PC-3 (cell line): ENCODE data around the gene NR4A3. TPM values are rescaled to one million over a fixed set of nuclear protein-coding genes. Genes with fewer than 3 reads are reported as not detected.

Experiments used
- ATAC-seq: fragments of 200-7000 bp; cut with Tn5 transposase; 2 replicates; pipeline ENCODE4 v1.9.1; 2020; ENCODE audit warnings: mild to moderate bottlenecking, moderate library complexity
- BruUV-seq: library from RNA; stranded (reverse); fragments of 400-500 nt; replicated peaks from 2 replicates; lab custom pipeline; 2021; lab: Mats Ljungman, UMichigan
- CTCF ChIA-PET: fragments of 300-600 bp; sonication (Branson Sonifier 250); formaldehyde crosslinking; loops from one replicate; lab custom pipeline; 2022; ENCODE audit warnings: antibody characterized with exemption; lab: Charles Lee
- POLR2A ChIA-PET: fragments of 300-600 bp; sonication (Branson Sonifier 250); formaldehyde crosslinking; loops from one replicate; lab custom pipeline; 2022; ENCODE audit warnings: antibody characterized with exemption; ENCODE audit not compliant: unreplicated experiment; lab: Charles Lee
- DNase-seq: peaks from one replicate; pipeline ENCODE4 v3.0.0-alpha.2; 2015
- H2AFZ ChIP-seq: fragments of 300-600 bp; sonication (generic); 2 replicates; pipeline ENCODE4 v1.6.0; 2016; ENCODE audit warnings: antibody characterized with exemption, low read length
- H3F3A ChIP-seq: fragments of 300-600 bp; sonication (generic); one replicate; pipeline ENCODE4 v1.6.0; 2017; ENCODE audit warnings: antibody characterized with exemption, low read length, control low read depth, mild to moderate bottlenecking; ENCODE audit not compliant: unreplicated experiment
- H3K27ac ChIP-seq: fragments of 300-600 bp; sonication (generic); 2 replicates; pipeline ENCODE4 v1.5.1; 2016; ENCODE audit warnings: mild to moderate bottlenecking, low read length
- H3K27me3 ChIP-seq: fragments of 300-600 bp; sonication (generic); 2 replicates; pipeline ENCODE4 v1.6.1; 2016; ENCODE audit warnings: low read length, mixed read lengths
- H3K36me3 ChIP-seq: fragments of 300-600 bp; sonication (generic); 2 replicates; pipeline ENCODE4 v1.6.1; 2016; ENCODE audit warnings: low read depth, mixed run types, low read length, mixed read lengths
- H3K4me1 ChIP-seq: fragments of 300-600 bp; sonication (generic); 2 replicates; pipeline ENCODE4 v1.5.1; 2016; ENCODE audit warnings: low read length; ENCODE audit not compliant: insufficient read depth
- H3K4me2 ChIP-seq: fragments of 300-600 bp; sonication (generic); 2 replicates; pipeline ENCODE4 v1.6.0; 2016; ENCODE audit warnings: low read length
- H3K4me3 ChIP-seq: fragments of 300-600 bp; sonication (generic); 2 replicates; pipeline ENCODE4 v1.5.1; 2016; ENCODE audit warnings: mild to moderate bottlenecking, low read length, mixed read lengths
- H3K79me2 ChIP-seq: fragments of 300-600 bp; sonication (generic); 2 replicates; pipeline ENCODE4 v1.6.1; 2017; ENCODE audit warnings: low read length, mixed read lengths
- H3K9ac ChIP-seq: fragments of 300-600 bp; sonication (generic); 2 replicates; pipeline ENCODE4 v1.6.0; 2016; ENCODE audit warnings: mild to moderate bottlenecking, low read length
- H3K9me2 ChIP-seq: fragments of 300-600 bp; sonication (generic); replicated peaks from 2 replicates; pipeline ENCODE4 v1.6.1; 2016; ENCODE audit warnings: mixed run types, low read length, mixed read lengths
- H3K9me3 ChIP-seq: fragments of 300-600 bp; sonication (generic); 2 replicates; pipeline ENCODE4 v1.6.1; 2016; ENCODE audit warnings: low read length, mixed read lengths
- H4K20me1 ChIP-seq: fragments of 300-600 bp; sonication (generic); 2 replicates; pipeline ENCODE4 v1.6.1; 2016; ENCODE audit warnings: low read length, mixed read lengths
- CTCF ChIP-seq: fragments of 300-600 bp; sonication (generic); conservative IDR thresholded peaks from 2 replicates; pipeline ENCODE4 v1.5.1; 2017; ENCODE audit warnings: antibody characterized with exemption, low read depth, mild to moderate bottlenecking, low read length
- EZH2 ChIP-seq: fragments of 300-600 bp; sonication (generic); IDR thresholded peaks from one replicate; pipeline ENCODE4 v1.6.1; 2017; ENCODE audit warnings: antibody characterized with exemption, mild to moderate bottlenecking, low read length; ENCODE audit not compliant: unreplicated experiment
- EZH2phosphoT487 ChIP-seq: fragments of 300-600 bp; sonication (generic); IDR thresholded peaks from 2 replicates; pipeline ENCODE4 v1.6.1; 2018; ENCODE audit warnings: mild to moderate bottlenecking, antibody characterized with exemption, low read length, borderline replicate concordance
- intact Hi-C: fragments of 100-400 bp; cut with micrococcal nuclease; formaldehyde crosslinking; loops from 2 replicates; pipeline ENCODE4 v1.9.0; 2023
- total RNA-seq: library from RNA; depleted of rRNA; stranded (reverse); fragments of >200 nt; gene quantifications from 2 replicates; pipeline ENCODE4 v1.2.3, GENCODE V29; 2014

NR4A3 gene
- total RNA-seq, 1 experiment from 2014 or later: 0.77 TPM

- DNase-seq (no peak), ATAC-seq (no peak)
- no peaks in the 10 kb centered on the region for H3K9me3 ChIP-seq
- no peak overlapping the region for H3K9ac ChIP-seq
- CTCF ChIA-PET: no interaction called here
- H3K79me2 ChIP-seq: peaks cover 8% of the 10 kb centered on the region
- no TSS peak for BruUV-seq
- no peak overlapping the region for H3K4me2 ChIP-seq
- H3K4me3 ChIP-seq: no peak overlapping the region
- no peak overlapping the region for H2AFZ ChIP-seq
- no peaks in the 10 kb centered on the region for H3K27me3 ChIP-seq
- no peaks in the 10 kb centered on the region for H3K36me3 ChIP-seq
- no peak for TF ChIP-seq EZH2
- no peak for TF ChIP-seq CTCF
- no peak for TF ChIP-seq EZH2phosphoT487
- 0 out of 2 replicates have a peak, but pooled peaks cover 8% of the 10 kb centered on the region for H3K4me1 ChIP-seq
- POLR2A ChIA-PET: no interaction called here
- intact Hi-C loops: loop anchor here (10.0 kb wide), 1 partner anchor 398 kb away; no protein-coding TSS in a partner anchor
- no peaks in the 10 kb centered on the region for H4K20me1 ChIP-seq
- H3K9me2 ChIP-seq: no peaks in the 10 kb centered on the region
- no peak overlapping the region for H3K27ac ChIP-seq
- H3F3A ChIP-seq: no peaks in the 10 kb centered on the region
Observed at GRCh38 chr9:99816392-99816791, 5.3 kb upstream of the NR4A3 start.

- H3K36me3 ChIP-seq: no peaks in the 10 kb centered on the region
- no peak overlapping the region for H3K27ac ChIP-seq
- intact Hi-C loops: loop anchor here (10.0 kb wide), 1 partner anchor 396 kb away; no protein-coding TSS in a partner anchor
- H3K4me2 ChIP-seq: peak overlapping the region; percentile 95
- no peaks in the 10 kb centered on the region for H3K27me3 ChIP-seq
- peaks cover 8% of the 10 kb centered on the region for H3K79me2 ChIP-seq
- no peak for TF ChIP-seq EZH2phosphoT487
- TF ChIP-seq CTCF: no peak
- no peak for TF ChIP-seq EZH2
- H3K9ac ChIP-seq: peak overlapping the region; percentile 94; the same call in 1 of the 2 replicates
- H2AFZ ChIP-seq: no peak overlapping the region
- H3K4me3 ChIP-seq: peak overlapping the region; percentile 89
- no peaks in the 10 kb centered on the region for H3K9me2 ChIP-seq
- DNase-seq (no peak), ATAC-seq (no peak)
- ChIA-PET POLR2A (no interaction called here), CTCF (no interaction called here)
- BruUV-seq: TSS peak; percentile 47
- 0 out of 2 replicates have a peak, but pooled peaks cover 8% of the 10 kb centered on the region for H3K4me1 ChIP-seq
- no peaks in the 10 kb centered on the region for H3F3A ChIP-seq
- no peaks in the 10 kb centered on the region for H3K9me3 ChIP-seq
- H4K20me1 ChIP-seq: no peaks in the 10 kb centered on the region
Observed at GRCh38 chr9:99818500-99818899, 3.2 kb upstream of the NR4A3 start.

GRCh38 chr9:99819123-99819855, 2.4 kb upstream of the NR4A3 start:
- ChIA-PET POLR2A (no interaction called here), CTCF (no interaction called here)
- peaks cover 12% of the 10 kb centered on the region; the same call in 1 of the 2 replicates for H3K4me1 ChIP-seq
- BruUV-seq: no TSS peak
- DNase-seq (peak; percentile 70), ATAC-seq (peak; percentile 54)
- H3K9ac ChIP-seq: peak overlapping the region; percentile 94
- peak overlapping the region; percentile 80 for H2AFZ ChIP-seq
- intact Hi-C loops: loop anchor here (10.0 kb wide), 1 partner anchor 396 kb away; no protein-coding TSS in a partner anchor
- no peak for TF ChIP-seq EZH2
- peak; percentile 72; the same call in 1 of the 2 replicates for TF ChIP-seq EZH2phosphoT487
- no peak for TF ChIP-seq CTCF
- no peaks in the 10 kb centered on the region for H3K9me3 ChIP-seq
- H3K27ac ChIP-seq: peak overlapping the region; percentile 75
- no peaks in the 10 kb centered on the region for H3K36me3 ChIP-seq
- peak overlapping the region; percentile 95 for H3K4me2 ChIP-seq
- H3K79me2 ChIP-seq: peaks cover 8% of the 10 kb centered on the region
- no peaks in the 10 kb centered on the region for H3F3A ChIP-seq
- H3K27me3 ChIP-seq: no peaks in the 10 kb centered on the region
- no peaks in the 10 kb centered on the region for H4K20me1 ChIP-seq
- H3K4me3 ChIP-seq: peak overlapping the region; percentile 89
- H3K9me2 ChIP-seq: no peaks in the 10 kb centered on the region
